Measurements from ENCODE around the gene RIMKLA.

RIMKLA gene

GRCh38 chr1:42403880-42404400, 23.3 kb downstream of the RIMKLA start:
- Mint-ChIP-seq H3K9me3 (ENCODE audit: low read depth) (no peaks in the 10 kb centered on the region), H3K27me3 (peaks cover 5% of the 10 kb centered on the region), H3K36me3 (no peaks in the 10 kb centered on the region), H3K4me1 (ENCODE audit: low read depth) (no peaks in the 10 kb centered on the region), H3K4me3 (no peak overlapping the region), H3K27ac (no peak overlapping the region)

GRCh38 chr1:42414551-42415496, 34.2 kb downstream of the RIMKLA start:
- H3K27ac Mint-ChIP-seq, result no peak overlapping the region

GRCh38 chr1:42417166-42417565, 36.6 kb downstream of the RIMKLA start:
- Mint-ChIP-seq H3K4me3 (no peak overlapping the region), H3K4me1 (ENCODE audit: low read depth) (no peaks in the 10 kb centered on the region), H3K27ac (no peak overlapping the region), H3K27me3 (no peaks in the 10 kb centered on the region), H3K36me3 (no peaks in the 10 kb centered on the region), H3K9me3 (ENCODE audit: low read depth) (no peaks in the 10 kb centered on the region)

More at GRCh38 chr1:42414551-42415496, 34.2 kb downstream of the RIMKLA start:
- H3K4me3 Mint-ChIP-seq, result no peak overlapping the region
- H3K36me3 Mint-ChIP-seq, result no peaks in the 10 kb centered on the region
- no peaks in the 10 kb centered on the region for H3K4me1 Mint-ChIP-seq (ENCODE audit: low read depth)
- H3K27me3 Mint-ChIP-seq, result no peaks in the 10 kb centered on the region
- no peaks in the 10 kb centered on the region for H3K9me3 Mint-ChIP-seq (ENCODE audit: low read depth)

GRCh38 chr1:42418516-42418915, 37.9 kb downstream of the RIMKLA start:
- Mint-ChIP-seq H3K27me3 (no peaks in the 10 kb centered on the region), H3K9me3 (ENCODE audit: low read depth) (no peaks in the 10 kb centered on the region), H3K4me3 (no peak overlapping the region), H3K36me3 (no peaks in the 10 kb centered on the region), H3K4me1 (ENCODE audit: low read depth) (no peaks in the 10 kb centered on the region), H3K27ac (no peak overlapping the region)

- H3K4me1 Mint-ChIP-seq (ENCODE audit: low read depth), result no peaks in the 10 kb centered on the region
- no peaks in the 10 kb centered on the region for H3K9me3 Mint-ChIP-seq (ENCODE audit: low read depth)
- no peak overlapping the region for H3K4me3 Mint-ChIP-seq
- no peaks in the 10 kb centered on the region for H3K27me3 Mint-ChIP-seq
- no peaks in the 10 kb centered on the region for H3K36me3 Mint-ChIP-seq
- no peak overlapping the region for H3K27ac Mint-ChIP-seq
Observed at GRCh38 chr1:42419126-42419821, 38.7 kb downstream of the RIMKLA start.

GRCh38 chr1:42420121-42420520, 39.5 kb downstream of the RIMKLA start:
- H3K4me3 Mint-ChIP-seq, result no peak overlapping the region
- H3K9me3 Mint-ChIP-seq (ENCODE audit: low read depth), result no peaks in the 10 kb centered on the region
- H3K27ac Mint-ChIP-seq, result no peak overlapping the region
- H3K4me1 Mint-ChIP-seq (ENCODE audit: low read depth), result no peaks in the 10 kb centered on the region
- H3K27me3 Mint-ChIP-seq, result no peaks in the 10 kb centered on the region
- no peaks in the 10 kb centered on the region for H3K36me3 Mint-ChIP-seq

GRCh38 chr1:42420911-42421585, 40.5 kb downstream of the RIMKLA start:
- no peaks in the 10 kb centered on the region for H3K27me3 Mint-ChIP-seq
- H3K4me3 Mint-ChIP-seq, result no peak overlapping the region
- H3K27ac Mint-ChIP-seq, result no peak overlapping the region
- no peaks in the 10 kb centered on the region for H3K9me3 Mint-ChIP-seq (ENCODE audit: low read depth)
- no peaks in the 10 kb centered on the region for H3K4me1 Mint-ChIP-seq (ENCODE audit: low read depth)
- no peaks in the 10 kb centered on the region for H3K36me3 Mint-ChIP-seq

- Mint-ChIP-seq H3K9me3 (ENCODE audit: low read depth) (no peaks in the 10 kb centered on the region), H3K4me3 (no peak overlapping the region)
Observed at GRCh38 chr1:42422737-42423136, 42.1 kb downstream of the RIMKLA start.

GRCh38 chr1:42423681-42424080, 43.1 kb downstream of the RIMKLA start:
- H3K27me3 Mint-ChIP-seq, result no peaks in the 10 kb centered on the region
- no peak overlapping the region for H3K27ac Mint-ChIP-seq
- no peaks in the 10 kb centered on the region for H3K9me3 Mint-ChIP-seq (ENCODE audit: low read depth)
- H3K4me1 Mint-ChIP-seq (ENCODE audit: low read depth), result no peaks in the 10 kb centered on the region
- H3K36me3 Mint-ChIP-seq, result no peaks in the 10 kb centered on the region
- no peak overlapping the region for H3K4me3 Mint-ChIP-seq

More at GRCh38 chr1:42422737-42423136, 42.1 kb downstream of the RIMKLA start:
- Mint-ChIP-seq H3K27ac (no peak overlapping the region), H3K27me3 (no peaks in the 10 kb centered on the region), H3K4me1 (ENCODE audit: low read depth) (no peaks in the 10 kb centered on the region), H3K36me3 (no peaks in the 10 kb centered on the region)

GRCh38 chr1:42424201-42424600, 43.6 kb downstream of the RIMKLA start:
- Mint-ChIP-seq H3K36me3 (no peaks in the 10 kb centered on the region), H3K9me3 (ENCODE audit: low read depth) (no peaks in the 10 kb centered on the region), H3K4me1 (ENCODE audit: low read depth) (no peaks in the 10 kb centered on the region), H3K27me3 (no peaks in the 10 kb centered on the region), H3K4me3 (no peak overlapping the region), H3K27ac (no peak overlapping the region)

- Mint-ChIP-seq H3K9me3 (ENCODE audit: low read depth) (no peaks in the 10 kb centered on the region), H3K4me3 (no peak overlapping the region), H3K36me3 (no peaks in the 10 kb centered on the region), H3K4me1 (ENCODE audit: low read depth) (no peaks in the 10 kb centered on the region), H3K27ac (no peak overlapping the region), H3K27me3 (no peaks in the 10 kb centered on the region)
Observed at GRCh38 chr1:42427240-42427639, 46.6 kb downstream of the RIMKLA start.

- Mint-ChIP-seq H3K27me3 (no peaks in the 10 kb centered on the region), H3K4me3 (no peak overlapping the region), H3K4me1 (ENCODE audit: low read depth) (no peaks in the 10 kb centered on the region), H3K36me3 (peaks cover 3% of the 10 kb centered on the region), H3K27ac (no peak overlapping the region), H3K9me3 (ENCODE audit: low read depth) (no peaks in the 10 kb centered on the region)
Observed at GRCh38 chr1:42429603-42430002, 49.0 kb downstream of the RIMKLA start.

GRCh38 chr1:42430286-42431135, 49.9 kb downstream of the RIMKLA start:
- Mint-ChIP-seq H3K27ac (no peak overlapping the region), H3K4me3 (no peak overlapping the region), H3K27me3 (no peaks in the 10 kb centered on the region), H3K4me1 (ENCODE audit: low read depth) (no peaks in the 10 kb centered on the region), H3K36me3 (peaks cover 6% of the 10 kb centered on the region), H3K9me3 (ENCODE audit: low read depth) (no peaks in the 10 kb centered on the region)

- H3K4me1 Mint-ChIP-seq (ENCODE audit: low read depth), result no peaks in the 10 kb centered on the region
- no peak overlapping the region for H3K27ac Mint-ChIP-seq
- H3K27me3 Mint-ChIP-seq, result no peaks in the 10 kb centered on the region
- peaks cover 6% of the 10 kb centered on the region for H3K36me3 Mint-ChIP-seq
- H3K4me3 Mint-ChIP-seq, result no peak overlapping the region
- H3K9me3 Mint-ChIP-seq (ENCODE audit: low read depth), result no peaks in the 10 kb centered on the region
Observed at GRCh38 chr1:42431514-42431913, 50.9 kb downstream of the RIMKLA start.

Data from activated naive CD8-positive, alpha-beta T cell (primary cell).